Tongue (tissue), 2 donors: ENCODE data around the gene TCP1. TPM values are rescaled to one million over a fixed set of nuclear protein-coding genes. Genes with fewer than 3 reads are reported as not detected.
"Not testable (repeated sequence)": the region's sequence is repeated elsewhere in the genome, so short reads cannot be mapped to it uniquely, and the experiment has no call there.

ENCODE experiments used
- DNase-seq: peaks from one replicate; pipeline ENCODE4 v3.0.0-alpha.2; 2015
- total RNA-seq: library from RNA; depleted of rRNA; stranded (reverse); fragments of >200 nt; gene quantifications from one replicate; pipeline ENCODE4 v1.2.3, GENCODE V29; 2014

The TCP1 gene
- total RNA-seq, result 202 TPM

- DNase-seq, result peak; percentile 100
Measured at GRCh38 chr6:159789377-159790148, at the start of gene TCP1. Gene TCP1, minus strand, starts transcription at chr6:159789602. Its CDS starts 134 bp downstream, at chr6:159789468.

DNA sequence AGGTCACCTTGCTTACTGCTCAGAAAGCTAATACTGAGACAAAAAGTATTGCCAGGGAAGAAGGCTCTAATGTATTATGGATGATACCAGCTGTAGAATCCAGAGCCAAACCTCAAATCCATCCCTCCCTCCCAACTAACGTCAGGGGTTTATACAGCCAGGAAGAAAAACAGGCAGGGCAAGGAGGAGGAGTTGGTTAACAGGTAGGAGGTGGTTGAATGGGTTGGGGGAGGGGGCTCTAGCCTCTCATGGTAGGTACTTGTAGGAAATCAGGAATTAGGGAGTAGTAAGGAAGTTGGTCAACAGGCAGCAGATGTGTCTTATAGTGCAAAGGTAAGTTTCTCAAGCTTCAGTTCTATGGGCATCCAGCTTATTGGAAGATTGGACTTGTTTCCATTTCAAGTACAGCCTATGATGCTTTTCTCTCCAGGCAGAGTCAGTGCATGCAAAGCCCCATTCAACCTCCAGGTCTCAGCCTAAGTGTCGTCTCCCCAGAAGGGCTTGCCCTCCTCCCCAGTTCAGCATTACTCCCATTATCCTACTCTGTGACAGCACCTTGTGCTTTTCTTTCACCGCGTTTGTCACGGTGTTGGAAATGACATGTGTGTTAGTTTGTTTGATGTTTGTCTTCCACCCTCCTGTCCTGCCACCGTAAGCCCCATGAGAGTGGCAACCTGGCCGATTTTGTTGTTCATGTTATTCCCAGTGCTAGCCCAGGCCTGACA is 48.8 kb upstream of the TCP1 start:
- no peak for DNase-seq

DNA sequence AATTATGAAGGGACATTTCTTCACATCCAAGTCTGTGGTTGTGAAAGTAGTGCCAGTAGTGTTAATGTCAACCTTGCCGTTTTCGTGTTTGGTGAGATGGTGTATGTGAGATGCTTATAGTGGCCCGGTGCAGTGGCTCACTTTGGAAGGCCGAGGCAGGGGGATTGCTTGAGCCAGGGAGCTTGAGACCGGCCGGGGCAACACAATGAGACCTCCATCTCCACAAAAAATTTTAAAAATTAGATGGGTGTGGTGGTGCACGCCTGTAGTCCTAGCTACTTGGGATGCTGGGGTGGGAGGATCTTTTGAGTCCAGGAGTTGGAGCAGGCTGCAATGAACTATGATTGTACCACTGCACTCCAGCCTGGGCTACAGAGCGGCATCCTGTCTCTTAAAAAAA is 48.1 kb upstream of the TCP1 start:
- DNase-seq, result no peak

GRCh38 chr6:159836718-159837490 is 47.5 kb upstream of the TCP1 start:
- no peak for DNase-seq

- no peak for DNase-seq
Measured at GRCh38 chr6:159833997-159834603, 44.7 kb upstream of the TCP1 start.

GRCh38 chr6:159833556-159833955 is 44.2 kb upstream of the TCP1 start:
- DNase-seq, result no peak

- DNase-seq, result no peak
Measured at GRCh38 chr6:159832946-159833345, 43.5 kb upstream of the TCP1 start.

GRCh38 chr6:159831373-159831679 is 41.9 kb upstream of the TCP1 start:
- DNase-seq, result no peak

GRCh38 chr6:159830501-159831372 is 41.3 kb upstream of the TCP1 start:
- DNase-seq, result peak; percentile 8

GRCh38 chr6:159829526-159829925 is 40.1 kb upstream of the TCP1 start:
- DNase-seq, result peak; percentile 19

GRCh38 chr6:159828074-159828473 is 38.7 kb upstream of the TCP1 start:
- DNase-seq, result peak; percentile 44

- DNase-seq, result peak; percentile 84
Measured at GRCh38 chr6:159826968-159827647, 37.7 kb upstream of the TCP1 start.

GRCh38 chr6:159826004-159826403 is 36.6 kb upstream of the TCP1 start:
- no peak for DNase-seq

DNA sequence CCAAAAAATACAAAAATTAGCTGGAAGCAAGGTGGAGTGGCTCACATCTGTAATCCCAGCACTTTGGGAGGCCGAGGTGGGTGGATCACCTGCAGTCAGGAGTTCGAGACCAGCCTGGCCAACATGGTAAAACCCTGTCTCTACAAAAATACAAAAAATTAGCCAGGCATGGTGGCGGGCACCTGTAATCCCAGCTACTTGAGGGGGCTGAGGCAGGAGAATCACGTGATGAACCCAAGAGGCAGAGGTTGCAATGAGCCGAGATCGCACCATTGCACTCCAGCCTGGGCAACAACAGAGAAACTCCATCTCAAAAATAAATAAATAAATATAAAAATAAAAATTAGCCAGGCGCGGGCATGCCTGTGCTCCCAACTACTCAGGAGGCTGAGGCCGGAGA is 35.3 kb upstream of the TCP1 start:
- not testable (repeated sequence) for DNase-seq

GRCh38 chr6:159823953-159824352 is 34.6 kb upstream of the TCP1 start:
- DNase-seq, result no peak

DNA sequence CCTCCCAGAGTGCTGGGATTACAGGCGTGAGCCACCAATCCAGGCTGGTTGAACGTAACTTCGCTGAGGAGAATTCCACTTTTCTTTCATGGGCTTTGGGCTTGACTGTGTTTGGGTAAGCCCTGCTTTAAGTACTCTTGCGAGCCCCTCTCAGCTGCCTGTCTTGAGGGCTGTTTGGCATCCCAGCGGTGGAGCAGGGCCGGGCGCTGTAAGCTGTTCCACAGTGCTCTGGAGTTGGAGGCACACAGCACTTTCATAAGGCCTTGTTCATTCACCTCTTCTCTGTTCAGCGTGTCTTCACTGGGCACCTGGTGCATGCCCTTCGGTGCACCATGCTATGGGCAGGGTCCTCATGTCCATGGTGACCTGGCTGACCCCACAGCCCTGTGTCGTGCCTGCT is 32.3 kb upstream of the TCP1 start:
- DNase-seq, result no peak

GRCh38 chr6:159821122-159821521 is 31.7 kb upstream of the TCP1 start:
- DNase-seq, result no peak

DNA sequence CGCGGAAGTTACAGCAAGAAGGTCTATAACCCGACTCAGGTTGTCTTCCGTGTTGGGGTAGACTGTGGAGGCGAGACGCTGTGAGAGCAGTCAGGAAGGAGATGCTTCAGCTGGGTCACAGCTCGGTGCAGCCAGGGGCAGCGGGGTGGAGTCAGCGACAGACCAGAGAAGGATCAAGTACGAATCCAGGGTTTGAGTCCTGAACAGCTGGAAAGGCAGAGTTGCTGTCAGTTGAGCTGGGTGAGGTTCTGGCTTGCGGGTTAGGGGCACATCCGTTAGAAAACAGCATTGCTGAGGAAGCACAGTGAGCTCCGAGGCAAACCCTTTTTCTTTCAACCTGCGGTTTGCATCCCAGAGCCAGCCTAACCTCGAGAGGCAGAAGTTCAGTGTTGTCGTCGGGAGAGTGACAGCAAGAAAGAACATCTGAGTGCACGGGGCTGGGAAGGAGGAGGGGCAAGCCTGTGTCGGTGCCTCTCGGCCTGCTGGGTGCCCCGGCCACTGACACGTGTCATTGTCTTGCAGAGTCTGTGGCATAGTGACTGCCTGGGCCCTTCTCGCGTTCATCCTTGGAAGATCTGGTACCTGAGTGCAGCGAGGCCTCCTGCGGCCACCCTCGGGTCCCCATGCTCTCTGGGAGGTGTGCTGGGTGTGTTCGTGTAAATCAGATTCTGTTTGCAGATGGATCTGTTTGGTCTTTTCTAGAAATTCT is 30.7 kb upstream of the TCP1 start:
- peak; percentile 13 for DNase-seq

GRCh38 chr6:159819098-159819497 is 29.7 kb upstream of the TCP1 start:
- no peak for DNase-seq

DNA sequence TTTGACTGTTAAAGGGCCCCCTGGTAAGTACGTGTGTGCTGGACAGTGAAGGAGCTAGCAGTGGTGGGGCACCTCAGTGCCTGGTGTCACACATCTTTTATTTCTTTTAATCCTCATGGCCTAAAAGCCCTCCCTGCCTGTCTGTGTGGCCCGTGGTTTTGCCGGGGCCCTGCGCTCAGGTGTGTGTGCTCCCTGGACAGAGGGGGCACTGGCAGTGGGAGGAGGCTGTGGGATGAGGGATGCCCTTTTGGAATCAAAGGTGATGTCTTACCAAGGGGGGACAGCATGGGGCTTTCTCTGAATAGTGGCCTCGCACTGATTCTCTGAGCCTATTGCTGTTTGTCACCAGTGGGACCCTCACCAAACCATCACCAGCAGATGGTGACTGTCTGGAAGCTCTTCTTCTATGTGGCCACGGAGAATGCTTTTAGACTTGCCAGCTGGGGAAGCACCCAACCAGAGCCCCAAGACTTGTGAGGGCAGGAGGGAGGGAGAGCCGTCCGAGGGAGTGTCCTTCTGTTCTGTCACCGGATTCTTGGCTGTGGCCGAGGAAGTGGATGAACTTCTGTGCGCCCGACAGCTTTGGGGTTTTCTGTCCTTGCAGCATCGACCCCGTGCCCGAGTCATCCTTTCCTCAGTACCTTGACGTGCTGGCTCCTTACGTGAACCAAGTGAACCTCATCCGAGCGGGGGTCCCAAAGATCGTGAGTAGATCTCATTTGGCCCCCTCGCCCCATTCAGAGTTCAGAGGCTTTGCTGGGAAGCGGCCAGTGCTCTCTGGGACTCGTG is 28.7 kb upstream of the TCP1 start:
- DNase-seq, result no peak
